Natural killer cell (primary cell): ENCODE results near the gene TRMT61B. TPM values are rescaled to one million over a fixed set of nuclear protein-coding genes. Genes with fewer than 3 reads are reported as not detected.

Experiments used
- ATAC-seq, 3 donors: fragments of 150-1000 bp in 2 of 3; fragments of 200-7000 bp in 1 of 3; cut with Tn5 transposase; 1 replicate in 1 of 3; 2 replicates in 2 of 3; pipeline ENCODE4 v1.10.0; 2021; ENCODE audit warnings: mild to moderate bottlenecking in 2 of 3, moderate library complexity in 2 of 3
- DNase-seq, 2 donors: peaks; one replicate each; pipeline versions ENCODE4 v3.0.0 to v3.0.0-alpha.2; 2013 to 2021; ENCODE audit warnings: mixed read lengths in 1 of 2
- H3K27ac ChIP-seq: one replicate; pipeline ENCODE4 v1.5.1; 2013; ENCODE audit warnings: mild to moderate bottlenecking, low read length
- H3K27me3 ChIP-seq: one replicate; pipeline ENCODE4 v1.6.1; 2013; ENCODE audit warnings: low read length; ENCODE audit not compliant: control insufficient read depth, insufficient read depth
- H3K36me3 ChIP-seq: one replicate; pipeline ENCODE4 v1.6.1; 2013; ENCODE audit warnings: low read length; ENCODE audit not compliant: control insufficient read depth, insufficient read depth
- H3K4me1 ChIP-seq: one replicate; pipeline ENCODE4 v1.6.1; 2013; ENCODE audit warnings: low read length; ENCODE audit not compliant: control insufficient read depth, insufficient read depth
- H3K4me3 ChIP-seq: one replicate; pipeline ENCODE4 v1.5.1; 2013; ENCODE audit warnings: low read length
- H3K9me3 ChIP-seq: one replicate; pipeline ENCODE4 v1.6.1; 2013; ENCODE audit warnings: low read length; ENCODE audit not compliant: control insufficient read depth, insufficient read depth
- H3K27ac Mint-ChIP-seq, 2 donors: one replicate each; pipeline ENCODE4 v1.8.0; 2022; ENCODE audit warnings: mild to moderate bottlenecking in 2 of 2, mixed read lengths in 2 of 2, moderate library complexity in 1 of 2
- H3K27me3 Mint-ChIP-seq, 2 donors: one replicate each; pipeline ENCODE4 v1.8.0; 2022; ENCODE audit warnings: low read depth in 2 of 2, mixed read lengths in 2 of 2
- H3K36me3 Mint-ChIP-seq: one replicate; pipeline ENCODE4 v1.8.0; 2022; ENCODE audit warnings: mixed read lengths
- H3K4me1 Mint-ChIP-seq, 2 donors: one replicate each; pipeline ENCODE4 v1.8.0; 2022; ENCODE audit warnings: mixed read lengths in 2 of 2
- H3K4me3 Mint-ChIP-seq: one replicate; pipeline ENCODE4 v1.8.0; 2022; ENCODE audit warnings: mild to moderate bottlenecking, moderate library complexity, mixed read lengths
- H3K9me3 Mint-ChIP-seq, 2 donors: one replicate each; pipeline ENCODE4 v1.8.0; 2022; ENCODE audit warnings: mixed read lengths in 2 of 2
- WGBS: methylation state at CpG from one replicate; pipeline ENCODE4 v1.1.7; 2013; ENCODE audit warnings: missing lambda C conversion rate; ENCODE audit not compliant: insufficient coverage; 5-methylcytosine and 5-hydroxymethylcytosine counted together
- intact Hi-C: fragments of 100-400 bp; cut with micrococcal nuclease; formaldehyde crosslinking; loops from one replicate; pipeline ENCODE4 v1.14.2; 2022
- total RNA-seq, 4 donors: library from RNA; stranded (reverse); fragments of 120-200 nt in 1 of 4; gene quantifications; one replicate each; pipeline versions ENCODE4 v1.2.3 to v1.2.4, GENCODE V29; 2013 to 2022
- TF ChIP-seq, protein P1 (sequence below): fragments of 200-600 bp; IDR thresholded peaks from one replicate; pipeline ENCODE4 v1.8.0; 2022; ENCODE audit warnings: antibody characterized with exemption

TRMT61B gene
- total RNA-seq, 3 donors from 2014 or later (not counting 1 experiment from before 2014, with no cell fraction given), result 13.6 to 19.2 (median 18.0) TPM

DNA sequence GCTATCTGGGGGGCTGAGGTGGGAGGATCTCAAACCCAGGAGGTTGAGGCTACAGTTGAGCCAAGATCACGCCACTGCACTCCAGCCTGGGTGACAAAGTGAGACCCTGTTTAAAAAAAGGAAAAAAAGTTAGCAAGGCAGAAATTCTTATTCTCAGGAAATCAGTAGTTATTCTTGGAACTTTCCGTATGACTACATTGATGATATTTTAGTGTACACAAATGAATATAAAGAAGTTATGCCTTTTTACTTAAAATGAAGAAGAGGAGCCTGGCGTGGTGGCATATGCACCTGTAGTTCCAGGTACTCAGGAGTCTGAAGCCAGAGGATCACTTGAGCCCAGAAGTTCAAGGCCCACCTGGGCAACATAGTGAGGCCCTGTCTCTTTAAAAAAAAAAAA lies 52.1 kb downstream of the TRMT61B start:
- no peak overlapping the region for H3K4me3 Mint-ChIP-seq
- Histone ChIP-seq H3K27ac (no peak overlapping the region), H3K4me3 (no peak overlapping the region), H3K4me1 (no peaks in the 10 kb centered on the region), H3K9me3 (no peaks in the 10 kb centered on the region), H3K27me3 (no peaks in the 10 kb centered on the region), H3K36me3 (no peaks in the 10 kb centered on the region)
- intact Hi-C loops, result loop anchor here (10.0 kb wide), 1 partner anchor 297 kb away; the partner anchor contains the start of gene CLIP4
- ATAC-seq (no peak), DNase-seq (no peak)
- H3K4me1 Mint-ChIP-seq, result no peaks in the 10 kb centered on the region
- WGBS, result 71% methylated on average over 3 of the region's 3 CpGs
- H3K27ac Mint-ChIP-seq, result no peak overlapping the region
- H3K27me3 Mint-ChIP-seq, result no peaks in the 10 kb centered on the region
- TF ChIP-seq, protein P1, sequence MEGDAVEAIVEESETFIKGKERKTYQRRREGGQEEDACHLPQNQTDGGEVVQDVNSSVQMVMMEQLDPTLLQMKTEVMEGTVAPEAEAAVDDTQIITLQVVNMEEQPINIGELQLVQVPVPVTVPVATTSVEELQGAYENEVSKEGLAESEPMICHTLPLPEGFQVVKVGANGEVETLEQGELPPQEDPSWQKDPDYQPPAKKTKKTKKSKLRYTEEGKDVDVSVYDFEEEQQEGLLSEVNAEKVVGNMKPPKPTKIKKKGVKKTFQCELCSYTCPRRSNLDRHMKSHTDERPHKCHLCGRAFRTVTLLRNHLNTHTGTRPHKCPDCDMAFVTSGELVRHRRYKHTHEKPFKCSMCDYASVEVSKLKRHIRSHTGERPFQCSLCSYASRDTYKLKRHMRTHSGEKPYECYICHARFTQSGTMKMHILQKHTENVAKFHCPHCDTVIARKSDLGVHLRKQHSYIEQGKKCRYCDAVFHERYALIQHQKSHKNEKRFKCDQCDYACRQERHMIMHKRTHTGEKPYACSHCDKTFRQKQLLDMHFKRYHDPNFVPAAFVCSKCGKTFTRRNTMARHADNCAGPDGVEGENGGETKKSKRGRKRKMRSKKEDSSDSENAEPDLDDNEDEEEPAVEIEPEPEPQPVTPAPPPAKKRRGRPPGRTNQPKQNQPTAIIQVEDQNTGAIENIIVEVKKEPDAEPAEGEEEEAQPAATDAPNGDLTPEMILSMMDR, result no peak
- H3K9me3 Mint-ChIP-seq, result no peaks in the 10 kb centered on the region
- H3K36me3 Mint-ChIP-seq, result no peaks in the 10 kb centered on the region

DNA sequence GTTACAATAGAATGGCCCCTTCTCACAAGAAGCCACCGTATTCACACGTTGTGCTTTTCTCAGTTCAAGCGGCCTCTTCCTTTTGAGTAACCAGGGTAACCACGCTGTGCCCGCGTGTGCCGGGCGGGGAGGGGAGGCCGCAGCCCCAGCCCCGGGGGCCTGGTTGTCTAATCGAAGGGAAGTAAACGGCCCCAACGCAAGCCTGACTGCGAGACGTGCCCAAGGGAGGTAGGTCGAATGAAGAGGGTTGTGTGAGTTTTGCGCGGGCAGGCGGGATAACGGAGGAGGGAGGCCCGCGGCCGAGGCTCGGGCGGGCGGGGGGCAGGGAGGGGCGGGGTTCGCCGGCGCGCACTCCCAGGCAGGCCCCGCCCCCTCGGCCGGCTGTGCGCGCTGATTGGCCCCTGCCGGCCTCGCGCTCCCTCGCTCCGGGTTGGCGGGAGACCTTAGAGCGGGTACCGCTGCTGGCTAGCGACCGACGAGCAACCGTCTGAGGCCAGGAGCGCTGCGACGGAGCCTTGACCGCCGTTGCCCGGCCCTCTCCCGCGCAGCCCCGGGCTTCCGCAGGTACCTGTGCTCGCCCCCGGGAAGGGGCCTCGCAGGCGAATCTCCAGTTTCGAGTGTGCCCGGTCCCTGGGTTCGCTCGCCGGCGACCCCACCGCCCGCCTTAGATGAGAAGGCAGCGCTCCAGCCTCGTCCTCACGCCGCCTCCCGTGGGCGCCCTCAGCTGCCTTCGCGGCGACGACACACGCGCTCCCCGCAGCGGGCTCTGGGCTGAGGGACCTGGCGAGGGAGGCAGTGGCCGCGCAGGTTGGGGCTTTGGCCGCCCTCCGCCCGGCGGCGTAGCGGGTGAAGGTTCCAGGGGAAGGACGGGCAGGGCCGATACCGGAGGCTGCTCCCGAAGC lies 59.5 kb downstream of the TRMT61B start, which contains the start of gene SPDYA:
TSS of gene SPDYA (plus strand) at position 451 of the 902 bp plus-strand sequence. CDS start 5,181 bp downstream, outside the sequence.
- Mint-ChIP-seq H3K27ac (peak within 1 kb of the TSS; percentile 81 to 92), H3K4me1 (peaks cover 14 to 15% of the 10 kb centered on the region in 2 donors)

DNA sequence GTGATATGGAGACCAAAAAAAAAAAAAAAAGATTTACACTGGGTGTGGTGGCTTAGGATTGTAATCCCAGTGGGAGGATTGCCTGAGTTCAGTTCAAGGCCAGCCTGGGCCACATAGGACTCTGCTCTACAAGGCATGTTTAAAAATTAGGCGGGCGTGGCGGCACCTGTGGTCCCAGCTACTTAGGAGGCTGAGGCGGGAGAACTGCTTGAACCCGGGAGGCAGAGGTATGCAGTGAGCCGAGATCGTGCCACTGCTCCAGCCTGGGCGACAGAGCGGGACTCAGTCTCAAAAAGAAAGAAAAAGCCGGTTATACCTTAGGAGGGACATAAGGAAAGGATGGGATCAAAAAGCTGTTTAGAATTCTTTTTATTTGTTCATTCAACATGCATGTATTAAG lies 60.2 kb downstream of the TRMT61B start:
- DNase-seq, result no peak
- Histone ChIP-seq H3K27ac (peak overlapping the region; percentile 61), H3K36me3 (peaks cover 5% of the 10 kb centered on the region), H3K9me3 (no peaks in the 10 kb centered on the region), H3K4me1 (peaks cover 18% of the 10 kb centered on the region), H3K4me3 (peak overlapping the region; percentile 55), H3K27me3 (no peaks in the 10 kb centered on the region)
- Mint-ChIP-seq H3K27ac (peak overlapping the region; percentile 81 to 92), H3K9me3 (no peaks in the 10 kb centered on the region), H3K4me3 (peak overlapping the region; percentile 89), H3K36me3 (no peaks in the 10 kb centered on the region), H3K27me3 (no peaks in the 10 kb centered on the region), H3K4me1 (peaks cover 14 to 15% of the 10 kb centered on the region in 2 donors)
- 62% methylated on average over 10 of the region's 10 CpGs for WGBS
- intact Hi-C loops, result loop anchor here (1.0 to 10.0 kb wide), 2 partner anchors 59 to 305 kb away; partner anchors contain the start of genes CLIP4 and PPP1CB
- TF ChIP-seq, protein P1, result no peak
- ATAC-seq, result peak in 1 of 3 donors; percentile 4

More for the DNA sequence above, 59.5 kb downstream of the TRMT61B start, which contains the start of gene SPDYA:
- Histone ChIP-seq H3K4me3 (peak within 1 kb of the TSS; percentile 55), H3K27ac (peak within 1 kb of the TSS; percentile 61), H3K36me3 (peaks cover 3% of the 10 kb centered on the region), H3K27me3 (no peaks in the 10 kb centered on the region), H3K4me1 (peaks cover 18% of the 10 kb centered on the region), H3K9me3 (no peaks in the 10 kb centered on the region)
- TF ChIP-seq, protein P1, result no peak
- intact Hi-C loops, result loop anchor here (1.0 to 10.0 kb wide), 2 partner anchors 59 to 304 kb away; partner anchors contain the start of genes CLIP4 and PPP1CB
- DNase-seq (peak; percentile 83 to 89), ATAC-seq (peak; percentile 88 to 95 (median 90))
- Mint-ChIP-seq H3K9me3 (no peaks in the 10 kb centered on the region), H3K4me3 (peak within 1 kb of the TSS; percentile 89), H3K36me3 (no peaks in the 10 kb centered on the region), H3K27me3 (no peaks in the 10 kb centered on the region)
- WGBS, result 4% methylated on average over 97 of the region's 97 CpGs
